WI38 (cell line): ENCODE measurements around the gene RIPPLY2.

Experiments used
- H3K4me3 ChIP-seq: 2 replicates; pipeline ENCODE4 v1.5.1; 2011; ENCODE audit warnings: low read depth, mild to moderate bottlenecking, control low read depth, low read length
- TF ChIP-seq, protein P1 (sequence below): IDR thresholded peaks from 2 replicates; pipeline ENCODE4 v1.5.1; 2012; ENCODE audit warnings: low read depth, mild to moderate bottlenecking, control low read depth, low read length

The RIPPLY2 gene

DNA sequence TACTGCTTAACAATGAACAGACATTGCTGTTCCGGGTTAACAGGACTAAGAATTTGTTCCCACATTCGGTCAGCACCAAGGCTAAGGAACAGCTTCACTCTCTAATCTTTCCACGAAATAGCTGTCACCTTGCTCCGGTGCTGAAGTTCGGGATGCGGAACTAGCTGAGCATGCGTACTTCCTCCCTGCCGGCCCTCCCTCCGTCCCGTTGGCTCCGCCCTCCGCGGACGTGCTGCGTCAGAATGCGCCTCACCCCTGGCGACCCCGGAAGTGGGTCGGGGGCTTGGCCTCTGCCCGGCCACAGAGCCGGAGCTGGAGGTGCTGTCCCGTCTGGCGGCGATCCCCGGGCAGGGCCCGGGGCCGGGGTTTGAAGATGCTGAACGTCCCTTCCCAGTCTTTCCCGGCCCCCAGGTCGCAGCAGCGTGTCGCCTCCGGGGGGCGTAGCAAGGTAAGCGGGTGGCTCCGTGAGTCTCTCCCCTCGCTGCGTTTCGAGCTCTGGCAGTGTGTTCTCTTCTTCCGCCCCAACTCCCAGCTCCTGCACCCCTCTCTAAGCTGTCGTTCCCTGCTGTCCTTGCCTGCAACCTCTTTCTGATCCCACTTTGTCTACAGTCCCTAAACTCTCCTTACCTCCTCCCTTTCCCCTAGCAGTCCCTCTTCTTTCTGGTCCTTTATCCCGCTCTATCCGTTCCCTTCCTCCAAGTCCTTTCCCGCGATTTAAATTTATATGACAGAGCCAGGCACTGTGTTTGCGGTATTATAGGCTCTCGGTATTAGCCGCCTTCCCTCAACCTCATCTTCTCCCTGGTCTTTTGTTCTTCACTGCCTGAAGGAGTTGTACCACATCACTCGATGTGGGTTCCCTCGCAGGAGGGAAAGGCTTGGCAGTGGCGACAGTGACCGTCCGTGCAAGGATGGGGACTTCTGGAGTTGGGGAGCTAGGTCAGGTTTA is 6.5 kb downstream of the RIPPLY2 start, which contains the start of gene CYB5R4:
TSS of gene CYB5R4 (plus strand) at position 280 of the 949 bp plus-strand sequence. CDS start at position 374, 94 bp downstream.
- TF ChIP-seq, protein P1, sequence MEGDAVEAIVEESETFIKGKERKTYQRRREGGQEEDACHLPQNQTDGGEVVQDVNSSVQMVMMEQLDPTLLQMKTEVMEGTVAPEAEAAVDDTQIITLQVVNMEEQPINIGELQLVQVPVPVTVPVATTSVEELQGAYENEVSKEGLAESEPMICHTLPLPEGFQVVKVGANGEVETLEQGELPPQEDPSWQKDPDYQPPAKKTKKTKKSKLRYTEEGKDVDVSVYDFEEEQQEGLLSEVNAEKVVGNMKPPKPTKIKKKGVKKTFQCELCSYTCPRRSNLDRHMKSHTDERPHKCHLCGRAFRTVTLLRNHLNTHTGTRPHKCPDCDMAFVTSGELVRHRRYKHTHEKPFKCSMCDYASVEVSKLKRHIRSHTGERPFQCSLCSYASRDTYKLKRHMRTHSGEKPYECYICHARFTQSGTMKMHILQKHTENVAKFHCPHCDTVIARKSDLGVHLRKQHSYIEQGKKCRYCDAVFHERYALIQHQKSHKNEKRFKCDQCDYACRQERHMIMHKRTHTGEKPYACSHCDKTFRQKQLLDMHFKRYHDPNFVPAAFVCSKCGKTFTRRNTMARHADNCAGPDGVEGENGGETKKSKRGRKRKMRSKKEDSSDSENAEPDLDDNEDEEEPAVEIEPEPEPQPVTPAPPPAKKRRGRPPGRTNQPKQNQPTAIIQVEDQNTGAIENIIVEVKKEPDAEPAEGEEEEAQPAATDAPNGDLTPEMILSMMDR: peak; percentile 57
- peak within 1 kb of the TSS; percentile 97 for H3K4me3 ChIP-seq

DNA sequence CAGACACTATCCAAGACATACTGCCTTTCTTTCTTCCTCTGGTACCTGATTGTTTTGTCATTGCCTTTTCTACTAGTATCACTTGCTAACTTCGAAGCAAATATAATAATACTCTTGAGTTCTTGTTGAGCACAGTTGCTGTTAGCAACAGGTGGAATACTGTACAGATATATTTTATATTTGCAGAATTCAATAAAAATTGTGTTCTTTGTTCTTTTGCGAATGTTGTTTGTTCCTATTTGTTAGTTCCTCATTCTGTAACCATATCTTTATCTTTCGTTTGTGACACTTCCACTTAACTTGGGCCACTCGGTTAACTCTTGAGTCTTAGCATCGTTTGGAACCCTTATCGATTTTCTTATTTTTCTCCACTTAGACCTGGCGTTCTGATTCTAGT is 7.2 kb downstream of the RIPPLY2 start:
- peak overlapping the region; percentile 97 for H3K4me3 ChIP-seq
- TF ChIP-seq, protein P1: no peak

DNA sequence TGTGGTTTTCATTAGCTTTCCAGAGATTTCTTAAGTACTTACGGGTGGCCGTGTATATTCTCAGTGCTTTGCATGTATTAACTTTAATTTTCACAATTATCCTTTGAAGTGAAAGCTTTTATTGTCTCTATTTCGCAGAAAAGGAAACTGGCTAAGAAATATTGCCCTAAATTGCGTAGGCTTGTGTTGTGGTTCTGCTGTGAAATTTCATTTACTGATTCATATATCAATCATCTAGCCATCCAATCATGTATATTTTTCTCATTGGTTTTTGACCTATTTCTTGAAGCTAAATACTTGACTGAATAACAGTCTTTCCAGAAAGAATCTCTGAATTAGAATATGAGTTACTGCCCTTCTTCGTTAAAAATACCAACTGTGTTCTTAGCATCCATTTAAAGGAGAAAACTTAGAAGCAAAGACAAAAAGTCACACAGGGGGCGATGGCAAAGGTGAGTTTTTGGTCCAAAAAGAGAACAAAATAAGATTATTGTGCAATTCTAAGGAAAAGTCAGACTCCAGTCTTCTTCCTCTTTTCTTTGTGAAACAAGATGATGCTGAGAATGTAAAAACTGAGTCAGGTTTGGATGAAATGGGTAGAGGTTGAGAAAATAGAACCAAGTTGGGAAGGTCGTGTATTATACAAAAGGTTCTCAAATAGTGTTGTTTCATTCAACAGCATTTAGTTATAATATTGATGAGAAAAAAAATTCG is 7.8 kb downstream of the RIPPLY2 start:
- TF ChIP-seq, protein P1: no peak
- H3K4me3 ChIP-seq: peak overlapping the region; percentile 97

DNA sequence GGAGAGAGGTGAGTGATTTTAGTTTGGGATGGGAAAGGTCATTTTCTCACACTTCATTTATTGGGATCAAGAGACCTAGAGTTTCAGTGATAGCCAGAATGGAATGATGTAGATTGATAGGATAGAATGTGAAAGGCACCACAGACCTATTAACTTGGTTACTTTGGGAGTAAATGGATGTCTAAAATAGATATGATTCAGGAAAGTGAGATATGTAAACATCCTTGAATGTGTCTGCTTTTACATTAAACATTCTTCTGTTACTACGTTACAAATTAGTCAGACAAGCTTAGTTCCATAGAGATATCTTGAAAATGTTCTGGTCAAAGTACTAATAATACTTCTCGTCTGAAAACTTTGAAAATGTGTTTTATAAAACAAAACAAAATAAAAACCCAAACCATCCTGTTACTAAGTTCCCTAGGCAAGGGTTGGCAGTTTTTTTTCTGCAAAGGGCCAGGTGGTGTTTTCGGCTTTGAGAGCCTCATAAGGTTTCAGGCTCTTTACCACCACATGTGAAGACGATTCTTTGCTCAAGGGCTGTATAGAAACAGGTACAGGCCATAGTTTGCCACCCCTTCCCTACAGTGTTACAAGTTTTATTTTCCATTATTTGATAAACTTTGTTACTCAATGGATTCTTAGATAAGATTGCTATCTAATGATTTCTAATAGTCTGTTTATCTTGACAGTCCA is 9.8 kb downstream of the RIPPLY2 start:
- TF ChIP-seq, protein P1: no peak

DNA sequence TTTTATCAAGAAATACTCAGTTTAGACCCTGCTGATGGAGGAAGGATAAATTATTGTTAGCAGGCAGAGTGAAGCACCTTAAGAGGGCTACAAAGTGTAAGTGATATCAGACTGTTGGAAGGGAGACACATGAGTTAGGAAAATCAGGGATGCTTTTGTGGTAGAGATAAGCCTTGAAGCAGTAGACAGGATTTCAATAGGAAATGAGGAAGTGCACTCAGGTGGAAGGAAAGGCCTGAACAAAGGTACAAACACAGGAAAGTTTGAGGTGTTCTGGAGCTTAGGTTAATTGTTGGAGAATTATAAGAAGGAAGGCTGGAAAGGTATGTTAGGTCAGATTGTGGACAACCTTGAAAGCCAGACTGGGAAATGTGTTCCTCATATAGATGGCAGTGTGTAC is 13.9 kb downstream of the RIPPLY2 start:
- H3K4me3 ChIP-seq: no peak overlapping the region
- TF ChIP-seq, protein P1: no peak

More for the DNA sequence above, 9.8 kb downstream of the RIPPLY2 start:
- no peak overlapping the region for H3K4me3 ChIP-seq

DNA sequence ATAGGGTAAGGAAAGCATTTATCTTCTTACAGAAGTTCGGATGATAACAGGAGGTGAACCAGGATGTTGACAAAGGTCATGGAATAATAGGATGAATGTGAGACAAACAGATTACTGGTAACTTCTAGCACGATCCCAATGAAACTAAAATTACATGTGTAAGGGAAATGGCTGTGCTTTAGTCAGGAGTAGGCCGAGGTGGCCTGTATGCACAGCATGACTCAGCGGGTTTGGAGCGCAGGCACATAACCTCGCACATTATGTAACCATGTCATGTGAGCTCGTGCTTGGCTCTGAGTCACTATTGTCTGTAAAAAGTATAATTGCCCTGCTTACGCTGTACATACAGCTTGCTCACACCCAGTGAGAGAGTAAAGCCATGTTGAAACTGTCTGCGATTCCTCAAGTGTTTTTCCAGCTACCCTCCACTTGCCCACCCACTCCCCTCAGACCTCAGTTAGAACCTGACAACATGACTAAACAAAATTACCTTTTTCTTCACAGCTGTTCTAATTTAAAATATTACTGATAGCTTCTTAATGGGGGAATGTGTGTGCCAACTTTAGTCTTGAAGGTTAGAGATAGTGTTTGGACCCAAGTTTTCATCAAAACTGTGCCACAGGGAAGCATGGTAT is 14.5 kb downstream of the RIPPLY2 start:
- H3K4me3 ChIP-seq: no peak overlapping the region
- TF ChIP-seq, protein P1: no peak
